Activated CD4-positive, alpha-beta T cell treated with anti-CD3 and anti-CD28 coated beads for 1 hour (primary cell): ENCODE data around the gene MTHFD1L.

Experiments
- DNase-seq: peaks from one replicate; pipeline ENCODE4 v3.0.0-alpha.2; 2020

MTHFD1L gene

GRCh38 chr6:150899231-150899630, 33.7 kb downstream of the MTHFD1L start:
- no peak for DNase-seq

- DNase-seq, result no peak
Measured at GRCh38 chr6:150900049-150900448, 34.5 kb downstream of the MTHFD1L start.

- no peak for DNase-seq
Measured at GRCh38 chr6:150902142-150902776, 36.8 kb downstream of the MTHFD1L start.

GRCh38 chr6:150905769-150906168, 40.3 kb downstream of the MTHFD1L start:
- DNase-seq, result no peak

GRCh38 chr6:150906641-150907326, 41.3 kb downstream of the MTHFD1L start:
- DNase-seq, result no peak

GRCh38 chr6:150907383-150907782, 41.9 kb downstream of the MTHFD1L start:
- DNase-seq, result no peak

GRCh38 chr6:150908901-150909300, 43.4 kb downstream of the MTHFD1L start:
- DNase-seq, result no peak

GRCh38 chr6:150910561-150910960, 45.1 kb downstream of the MTHFD1L start:
- no peak for DNase-seq

GRCh38 chr6:150914372-150914771, 48.9 kb downstream of the MTHFD1L start:
- DNase-seq, result no peak

- DNase-seq, result no peak
Measured at GRCh38 chr6:150915131-150915879, 49.8 kb downstream of the MTHFD1L start.

GRCh38 chr6:150915880-150916265, 50.4 kb downstream of the MTHFD1L start:
- no peak for DNase-seq

- no peak for DNase-seq
Measured at GRCh38 chr6:150919938-150920337, 54.4 kb downstream of the MTHFD1L start.

- no peak for DNase-seq
Measured at GRCh38 chr6:150922137-150922536, 56.6 kb downstream of the MTHFD1L start.

- no peak for DNase-seq
Measured at GRCh38 chr6:150924808-150925589, 59.5 kb downstream of the MTHFD1L start.

- DNase-seq, result no peak
Measured at GRCh38 chr6:150925590-150925928, 60.1 kb downstream of the MTHFD1L start.

GRCh38 chr6:150925976-150926375, 60.5 kb downstream of the MTHFD1L start:
- DNase-seq, result no peak

GRCh38 chr6:150928882-150929281, 63.4 kb downstream of the MTHFD1L start:
- no peak for DNase-seq

- no peak for DNase-seq
Measured at GRCh38 chr6:150929416-150929815, 63.9 kb downstream of the MTHFD1L start.

GRCh38 chr6:150930841-150931240, 65.3 kb downstream of the MTHFD1L start:
- DNase-seq, result no peak

GRCh38 chr6:150931405-150931804, 65.9 kb downstream of the MTHFD1L start:
- DNase-seq, result no peak

GRCh38 chr6:150932996-150933395, 67.5 kb downstream of the MTHFD1L start:
- DNase-seq, result no peak

- DNase-seq, result no peak
Measured at GRCh38 chr6:150934380-150934779, 68.9 kb downstream of the MTHFD1L start.

GRCh38 chr6:150936021-150936555, 70.6 kb downstream of the MTHFD1L start:
- no peak for DNase-seq
